ENCODE results near the gene FLAD1. TPM values are rescaled to one million over a fixed set of nuclear protein-coding genes. Genes with fewer than 3 reads are reported as not detected.
A peak's percentile ranks its signal among the peaks of the same experiment; 100 is the strongest.

The FLAD1 gene
- total RNA-seq, 1 experiment from 2014 or later, result 37.9 TPM

- no peak for DNase-seq (ENCODE audit: low spot score)
Measured at GRCh38 chr1:154988058-154988954, 5.2 kb downstream of the FLAD1 start.

DNA sequence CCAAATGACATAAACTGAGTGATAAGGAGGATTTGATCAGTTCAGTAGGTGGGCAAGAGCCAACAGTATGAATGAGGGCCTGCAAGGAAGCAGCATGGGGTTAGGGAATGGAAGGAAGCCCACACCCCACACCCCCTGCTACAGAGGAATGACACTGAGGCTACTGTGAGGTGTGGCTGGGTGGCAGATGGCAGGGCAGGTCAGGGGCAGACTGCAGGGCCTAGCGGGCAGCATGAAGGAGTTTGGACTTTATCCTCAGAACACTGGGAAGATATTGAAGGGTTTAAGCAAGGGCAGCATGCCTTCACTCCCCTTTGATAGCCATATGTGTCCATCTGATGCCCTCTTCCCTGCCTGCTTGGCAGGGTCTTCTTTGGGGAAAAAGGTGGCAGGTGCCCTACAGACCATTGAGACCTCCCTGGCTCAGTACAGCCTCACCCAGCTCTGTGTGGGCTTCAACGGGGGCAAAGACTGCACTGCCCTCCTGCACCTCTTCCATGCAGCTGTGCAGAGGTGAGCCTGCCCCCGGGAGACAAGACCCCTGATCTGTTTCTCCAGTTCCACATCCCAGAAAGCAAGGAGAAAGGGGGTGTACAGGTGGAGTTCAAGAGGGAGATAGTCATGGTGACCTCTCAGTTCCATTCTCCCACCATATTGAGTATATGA lies 6.2 kb downstream of the FLAD1 start:
- DNase-seq (ENCODE audit: low spot score), result no peak

GRCh38 chr1:154990276-154990675 lies 7.1 kb downstream of the FLAD1 start:
- no peak for DNase-seq (ENCODE audit: low spot score)

- peak; percentile 49 for DNase-seq (ENCODE audit: low spot score)
Measured at GRCh38 chr1:154992721-154993571, 9.8 kb downstream of the FLAD1 start.

DNA sequence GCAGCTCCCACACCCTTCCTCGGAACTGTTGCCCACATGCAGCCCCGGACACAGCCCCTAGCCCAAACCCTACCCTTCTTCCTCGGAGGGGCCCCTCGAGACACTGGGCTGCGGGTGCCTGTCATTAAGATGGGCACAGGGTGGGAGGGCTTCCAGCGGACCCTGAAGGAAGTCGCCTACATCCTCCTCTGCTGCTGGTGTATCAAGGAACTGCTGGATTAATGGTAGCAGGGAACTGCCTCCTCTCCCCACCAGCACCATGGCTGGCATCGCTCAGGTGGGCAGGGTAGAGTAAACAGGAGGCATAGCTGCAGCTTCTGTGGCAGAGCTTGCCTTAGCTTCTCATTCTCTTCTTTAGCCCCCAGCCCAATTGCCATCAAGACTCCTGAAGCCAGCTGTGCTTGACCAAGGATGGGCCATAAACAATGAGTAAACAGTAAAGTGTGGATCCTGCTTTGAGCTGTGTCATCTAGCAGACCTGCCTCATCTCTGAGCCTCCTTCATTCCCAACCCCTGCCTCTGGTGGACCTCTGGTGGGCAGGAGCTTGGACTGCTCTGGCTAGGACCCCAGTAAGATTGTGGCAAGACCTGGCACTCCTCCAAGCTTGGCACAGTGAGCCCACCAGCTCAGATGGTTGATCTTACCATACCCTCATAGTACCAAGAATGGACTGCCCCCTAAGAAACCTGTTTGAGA lies 10.6 kb downstream of the FLAD1 start, which contains the start of gene LENEP:
TSS of gene LENEP (plus strand) at position 15 of the 697 bp plus-strand sequence. CDS start at position 37, 22 bp downstream.
- DNase-seq (ENCODE audit: low spot score), result no peak

- no peak for DNase-seq (ENCODE audit: low spot score)
Measured at GRCh38 chr1:154994269-154994587, 11.1 kb downstream of the FLAD1 start.

- no peak for DNase-seq (ENCODE audit: low spot score)
Measured at GRCh38 chr1:154994591-154994990, 11.4 kb downstream of the FLAD1 start.

- DNase-seq (ENCODE audit: low spot score), result peak; percentile 81
Measured at GRCh38 chr1:154995301-154995983, 12.3 kb downstream of the FLAD1 start.

DNA sequence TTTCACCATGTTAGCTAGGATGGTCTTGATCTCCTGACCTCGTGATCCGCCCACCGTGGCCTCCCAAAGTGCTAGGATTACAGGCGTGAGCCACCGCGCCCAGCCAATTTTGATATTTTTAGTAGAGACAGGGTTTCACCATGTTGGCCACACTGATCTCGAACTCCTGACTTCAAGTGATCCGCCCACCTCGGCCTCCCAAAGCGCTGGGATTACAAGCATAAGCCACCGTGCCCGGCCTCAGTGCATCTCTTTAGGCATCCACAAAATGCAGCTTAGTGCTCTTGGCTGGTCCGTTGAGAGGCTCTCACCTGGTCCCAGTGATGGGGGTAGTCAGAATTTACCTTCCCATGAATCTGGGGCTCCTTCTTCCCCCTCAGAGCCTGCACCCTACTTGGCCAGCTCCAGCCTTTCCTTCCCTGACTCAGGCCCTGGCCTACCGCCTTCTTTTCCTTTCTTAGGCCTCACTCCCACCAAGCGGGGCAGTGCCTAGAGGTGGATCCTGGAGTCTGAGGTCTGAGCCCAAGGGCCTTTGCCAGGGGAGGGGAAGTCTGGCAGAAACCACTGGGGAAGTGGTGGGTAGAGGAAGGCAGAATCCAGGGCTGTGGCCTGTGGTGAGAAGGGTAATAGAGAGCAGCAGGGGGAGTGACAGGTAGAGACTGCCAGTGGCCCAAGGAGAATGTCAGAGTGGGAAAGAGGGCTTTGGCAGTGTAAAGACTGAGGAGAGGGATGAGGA lies 14.0 kb downstream of the FLAD1 start:
- DNase-seq (ENCODE audit: low spot score), result no peak

GRCh38 chr1:154998201-154998780 lies 15.1 kb downstream of the FLAD1 start:
- no peak for DNase-seq (ENCODE audit: low spot score)

DNA sequence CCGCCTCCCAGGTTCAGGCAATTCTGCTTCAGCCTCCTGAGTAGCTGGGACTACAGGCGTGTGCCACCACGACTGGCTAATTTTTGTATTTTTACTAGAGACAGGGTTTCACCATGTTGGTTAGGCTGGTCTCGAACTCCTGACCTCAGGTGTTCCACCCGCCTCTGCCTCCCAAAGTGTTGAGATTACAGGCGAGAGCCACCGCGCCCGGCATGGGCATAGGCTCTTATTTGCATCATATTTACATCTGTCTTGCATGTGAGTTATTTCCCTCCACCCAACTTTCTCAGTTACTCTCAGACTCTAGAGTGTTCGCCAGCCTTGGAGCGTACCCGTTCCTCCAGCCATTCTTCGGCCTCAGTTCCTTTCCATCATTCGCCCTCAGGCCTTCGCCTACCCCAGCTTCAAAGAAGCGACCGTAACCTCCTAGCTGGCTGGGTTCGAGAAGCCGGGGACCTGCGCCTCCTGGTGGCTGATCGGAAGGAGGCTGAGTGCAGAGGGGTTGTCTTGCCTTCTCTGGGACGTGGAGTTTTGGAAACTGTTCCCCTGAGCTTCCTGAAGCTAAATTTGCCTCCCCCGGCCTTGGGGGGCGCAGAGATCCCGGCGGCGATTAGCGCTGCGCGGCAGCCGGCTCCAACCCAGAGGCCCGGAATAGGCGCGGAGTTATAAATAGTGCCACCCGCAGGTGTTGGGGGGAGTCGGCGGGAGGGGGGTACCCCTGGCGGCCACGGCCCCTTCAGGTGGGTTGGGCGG lies 15.8 kb downstream of the FLAD1 start:
- no peak for DNase-seq (ENCODE audit: low spot score)

- no peak for DNase-seq (ENCODE audit: low spot score)
Measured at GRCh38 chr1:154999571-155000410, 16.6 kb downstream of the FLAD1 start.

DNA sequence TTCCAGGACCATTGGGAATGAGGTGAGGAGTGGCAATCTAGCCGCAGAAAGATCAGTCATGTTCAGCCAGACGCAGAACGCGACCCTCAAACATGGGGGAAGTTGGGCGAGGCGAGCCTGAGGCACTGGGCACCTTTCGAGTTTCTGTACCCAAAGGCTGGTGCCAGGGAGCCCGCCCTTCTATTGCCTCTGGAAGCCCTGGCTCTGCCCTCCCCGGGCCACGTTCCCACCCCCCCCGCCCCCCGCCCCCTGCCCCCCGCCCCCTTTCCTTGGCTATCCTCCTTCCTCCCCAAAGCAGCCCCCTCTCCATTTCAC lies 17.2 kb downstream of the FLAD1 start:
- DNase-seq (ENCODE audit: low spot score), result no peak

GRCh38 chr1:155000726-155001424 lies 17.7 kb downstream of the FLAD1 start:
- peak; percentile 79 for DNase-seq (ENCODE audit: low spot score)

DNA sequence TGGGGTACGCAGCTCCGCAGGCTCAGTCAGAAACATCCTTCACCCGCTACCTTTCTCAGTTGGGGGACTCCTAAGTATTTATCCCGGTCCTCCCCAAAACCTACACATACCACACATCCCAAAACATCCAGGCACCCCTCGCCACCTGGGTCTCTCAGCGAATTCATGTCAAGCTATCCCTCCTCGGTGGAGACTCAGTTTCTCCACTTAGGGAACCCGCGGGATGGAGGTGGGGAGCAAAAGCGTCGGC lies 18.2 kb downstream of the FLAD1 start:
- DNase-seq (ENCODE audit: low spot score), result no peak

DNA sequence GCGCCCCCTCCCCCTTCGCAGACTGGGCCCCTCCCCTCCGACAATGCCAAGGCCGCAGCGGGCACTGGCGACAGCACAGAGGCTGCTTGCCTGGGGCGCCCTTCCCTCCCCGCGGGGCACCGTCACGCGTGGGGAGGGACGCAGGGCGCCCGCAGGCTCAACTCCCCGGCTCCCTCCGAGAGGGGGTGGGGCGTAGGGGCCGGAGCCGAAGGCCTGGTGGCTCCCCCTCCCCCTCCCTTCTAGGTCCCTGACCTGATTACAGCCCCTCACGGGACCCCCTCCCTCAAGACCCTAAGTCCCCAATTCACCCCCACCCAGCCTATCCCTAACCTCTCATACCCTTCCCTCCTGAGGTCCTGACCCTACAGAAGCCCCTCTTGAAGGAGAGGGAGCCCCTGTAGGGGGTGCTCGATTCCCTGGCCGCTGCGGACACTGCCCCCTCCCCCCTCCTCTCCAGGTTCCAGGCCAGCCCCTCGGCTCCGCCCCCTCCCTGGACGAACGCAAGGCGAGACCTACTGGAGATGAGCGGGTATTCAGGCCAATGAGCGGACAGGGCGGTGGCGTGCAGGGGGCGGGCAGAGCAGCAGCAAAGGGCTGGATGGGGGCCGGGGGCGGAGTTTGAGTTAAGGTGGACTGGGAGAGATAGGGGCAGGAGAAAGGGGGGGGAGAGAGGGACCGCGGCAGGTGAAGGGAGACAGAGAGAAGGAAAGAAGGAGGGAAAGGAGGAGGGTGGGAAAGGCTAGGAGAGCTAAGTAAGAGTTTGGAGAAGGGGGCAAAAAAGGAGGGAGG lies 18.7 kb downstream of the FLAD1 start:
- peak; percentile 99 for DNase-seq (ENCODE audit: low spot score)
